Activated naive CD8-positive, alpha-beta T cell treated with anti-CD3 and anti-CD28 coated beads, Interleukin-2, amount 50 U/mL, for 24 hours (primary cell): ENCODE measurements around the gene IP6K1.

ENCODE experiments used
- ATAC-seq: fragments of 150-1000 bp; cut with Tn5 transposase; one replicate; pipeline ENCODE4 v1.10.0; 2021
- DNase-seq: peaks from one replicate; pipeline ENCODE4 v3.0.0; 2021
- H3K27ac Mint-ChIP-seq: one replicate; pipeline ENCODE4 v1.8.0; 2021; ENCODE audit warnings: mild to moderate bottlenecking, mixed read lengths
- H3K27me3 Mint-ChIP-seq: one replicate; pipeline ENCODE4 v1.8.0; 2021; ENCODE audit warnings: mixed read lengths
- H3K36me3 Mint-ChIP-seq: one replicate; pipeline ENCODE4 v1.8.0; 2021; ENCODE audit warnings: low read depth, mixed read lengths
- H3K4me1 Mint-ChIP-seq: one replicate; pipeline ENCODE4 v1.8.0; 2021; ENCODE audit warnings: mixed read lengths
- H3K4me3 Mint-ChIP-seq: one replicate; pipeline ENCODE4 v1.8.0; 2021; ENCODE audit warnings: mild to moderate bottlenecking, moderate library complexity, mixed read lengths
- H3K9me3 Mint-ChIP-seq: one replicate; pipeline ENCODE4 v1.8.0; 2021; ENCODE audit warnings: mixed read lengths

IP6K1 gene

GRCh38 chr3:49729966-49730609, 56.3 kb downstream of the IP6K1 start:
- Mint-ChIP-seq H3K9me3 (no peaks in the 10 kb centered on the region), H3K4me3 (no peak overlapping the region), H3K27me3 (no peaks in the 10 kb centered on the region), H3K27ac (no peak overlapping the region), H3K4me1 (no peaks in the 10 kb centered on the region), H3K36me3 (peaks cover 21% of the 10 kb centered on the region)
- DNase-seq, result no peak
- no peak for ATAC-seq

GRCh38 chr3:49727924-49728361, 58.4 kb downstream of the IP6K1 start:
- no peak for ATAC-seq
- H3K4me3 Mint-ChIP-seq, result no peak overlapping the region
- H3K27ac Mint-ChIP-seq, result no peak overlapping the region
- H3K27me3 Mint-ChIP-seq, result no peaks in the 10 kb centered on the region
- H3K4me1 Mint-ChIP-seq, result peaks cover 4% of the 10 kb centered on the region
- no peak for DNase-seq
- H3K36me3 Mint-ChIP-seq, result peaks cover 14% of the 10 kb centered on the region
- no peaks in the 10 kb centered on the region for H3K9me3 Mint-ChIP-seq

GRCh38 chr3:49727154-49727923, 59.0 kb downstream of the IP6K1 start:
- H3K36me3 Mint-ChIP-seq, result peaks cover 12% of the 10 kb centered on the region
- ATAC-seq (no peak), DNase-seq (no peak)
- no peaks in the 10 kb centered on the region for H3K9me3 Mint-ChIP-seq
- H3K4me3 Mint-ChIP-seq, result no peak overlapping the region
- H3K4me1 Mint-ChIP-seq, result peaks cover 9% of the 10 kb centered on the region
- no peak overlapping the region for H3K27ac Mint-ChIP-seq
- H3K27me3 Mint-ChIP-seq, result no peaks in the 10 kb centered on the region

GRCh38 chr3:49725906-49726681, 60.2 kb downstream of the IP6K1 start:
- Mint-ChIP-seq H3K27ac (no peak overlapping the region), H3K4me3 (no peak overlapping the region), H3K36me3 (peaks cover 9% of the 10 kb centered on the region)

GRCh38 chr3:49724586-49724985, 61.8 kb downstream of the IP6K1 start:
- peak overlapping the region; percentile 92 for H3K27ac Mint-ChIP-seq
- H3K36me3 Mint-ChIP-seq, result peaks cover 10% of the 10 kb centered on the region
- no peaks in the 10 kb centered on the region for H3K27me3 Mint-ChIP-seq
- DNase-seq (peak; percentile 42), ATAC-seq (no peak)
- H3K4me3 Mint-ChIP-seq, result peak overlapping the region; percentile 85
- H3K4me1 Mint-ChIP-seq, result peaks cover 20% of the 10 kb centered on the region
- no peaks in the 10 kb centered on the region for H3K9me3 Mint-ChIP-seq

More at GRCh38 chr3:49725906-49726681, 60.2 kb downstream of the IP6K1 start:
- H3K9me3 Mint-ChIP-seq, result no peaks in the 10 kb centered on the region
- no peak for DNase-seq
- ATAC-seq, result no peak
- H3K4me1 Mint-ChIP-seq, result peaks cover 13% of the 10 kb centered on the region
- H3K27me3 Mint-ChIP-seq, result no peaks in the 10 kb centered on the region

GRCh38 chr3:49723628-49724551, 62.5 kb downstream of the IP6K1 start, which contains the start of gene GMPPB:
TSS of gene GMPPB (minus strand) at chr3:49723951. CDS start at chr3:49723726, 225 bp downstream.
- Mint-ChIP-seq H3K4me3 (peak within 1 kb of the TSS; percentile 85), H3K36me3 (peaks cover 8% of the 10 kb centered on the region), H3K27me3 (no peaks in the 10 kb centered on the region), H3K9me3 (no peaks in the 10 kb centered on the region), H3K4me1 (peaks cover 27% of the 10 kb centered on the region), H3K27ac (peak within 1 kb of the TSS; percentile 92)
- ATAC-seq, result peak; percentile 84
- peak; percentile 95 for DNase-seq

- Mint-ChIP-seq H3K4me1 (peaks cover 31% of the 10 kb centered on the region), H3K36me3 (peaks cover 8% of the 10 kb centered on the region), H3K4me3 (peak overlapping the region; percentile 85), H3K27ac (peak overlapping the region; percentile 92), H3K27me3 (no peaks in the 10 kb centered on the region), H3K9me3 (no peaks in the 10 kb centered on the region)
- ATAC-seq (peak; percentile 8), DNase-seq (peak; percentile 61)
Observed at GRCh38 chr3:49723296-49723627, 63.1 kb downstream of the IP6K1 start.

- H3K36me3 Mint-ChIP-seq, result peaks cover 8% of the 10 kb centered on the region
Observed at GRCh38 chr3:49722896-49723295, 63.4 kb downstream of the IP6K1 start.

GRCh38 chr3:49721896-49722781, 64.2 kb downstream of the IP6K1 start:
- Mint-ChIP-seq H3K36me3 (peaks cover 8% of the 10 kb centered on the region), H3K4me3 (peak overlapping the region; percentile 85), H3K27me3 (no peaks in the 10 kb centered on the region), H3K27ac (peak overlapping the region; percentile 84), H3K9me3 (no peaks in the 10 kb centered on the region), H3K4me1 (peaks cover 31% of the 10 kb centered on the region)
- ATAC-seq (no peak), DNase-seq (no peak)

More at GRCh38 chr3:49722896-49723295, 63.4 kb downstream of the IP6K1 start:
- Mint-ChIP-seq H3K9me3 (no peaks in the 10 kb centered on the region), H3K4me3 (peak overlapping the region; percentile 85), H3K27ac (peak overlapping the region; percentile 92), H3K27me3 (no peaks in the 10 kb centered on the region), H3K4me1 (peaks cover 31% of the 10 kb centered on the region)
- no peak for DNase-seq
- ATAC-seq, result no peak

GRCh38 chr3:49721596-49721895, 64.8 kb downstream of the IP6K1 start:
- Mint-ChIP-seq H3K4me3 (no peak overlapping the region), H3K27ac (no peak overlapping the region), H3K27me3 (no peaks in the 10 kb centered on the region), H3K9me3 (no peaks in the 10 kb centered on the region), H3K36me3 (peaks cover 8% of the 10 kb centered on the region), H3K4me1 (peaks cover 31% of the 10 kb centered on the region)
- no peak for DNase-seq
- no peak for ATAC-seq

GRCh38 chr3:49720855-49721595, 65.3 kb downstream of the IP6K1 start:
- Mint-ChIP-seq H3K36me3 (peaks cover 8% of the 10 kb centered on the region), H3K4me3 (peak overlapping the region; percentile 38)
- no peak for ATAC-seq

GRCh38 chr3:49719214-49719884, 67.0 kb downstream of the IP6K1 start, which contains the start of gene AMIGO3:
TSS of gene AMIGO3 (minus strand) at chr3:49719684. CDS start at chr3:49719465, 219 bp downstream.
- ATAC-seq, result peak; percentile 67
- H3K4me1 Mint-ChIP-seq, result peaks cover 31% of the 10 kb centered on the region
- DNase-seq, result peak; percentile 91
- peaks cover 8% of the 10 kb centered on the region for H3K36me3 Mint-ChIP-seq
- peak within 1 kb of the TSS; percentile 75 for H3K4me3 Mint-ChIP-seq
- H3K27ac Mint-ChIP-seq, result peak within 1 kb of the TSS; percentile 49
- no peaks in the 10 kb centered on the region for H3K27me3 Mint-ChIP-seq
- H3K9me3 Mint-ChIP-seq, result no peaks in the 10 kb centered on the region

More at GRCh38 chr3:49720855-49721595, 65.3 kb downstream of the IP6K1 start:
- H3K9me3 Mint-ChIP-seq, result no peaks in the 10 kb centered on the region
- no peak overlapping the region for H3K27ac Mint-ChIP-seq
- peaks cover 31% of the 10 kb centered on the region for H3K4me1 Mint-ChIP-seq
- no peaks in the 10 kb centered on the region for H3K27me3 Mint-ChIP-seq
- DNase-seq, result no peak
